ENCODE data around the gene E2F2.
"Not testable (repeated sequence)": the region's sequence is repeated elsewhere in the genome, so short reads cannot be mapped to it uniquely, and the experiment has no call there.

Gene E2F2

DNA sequence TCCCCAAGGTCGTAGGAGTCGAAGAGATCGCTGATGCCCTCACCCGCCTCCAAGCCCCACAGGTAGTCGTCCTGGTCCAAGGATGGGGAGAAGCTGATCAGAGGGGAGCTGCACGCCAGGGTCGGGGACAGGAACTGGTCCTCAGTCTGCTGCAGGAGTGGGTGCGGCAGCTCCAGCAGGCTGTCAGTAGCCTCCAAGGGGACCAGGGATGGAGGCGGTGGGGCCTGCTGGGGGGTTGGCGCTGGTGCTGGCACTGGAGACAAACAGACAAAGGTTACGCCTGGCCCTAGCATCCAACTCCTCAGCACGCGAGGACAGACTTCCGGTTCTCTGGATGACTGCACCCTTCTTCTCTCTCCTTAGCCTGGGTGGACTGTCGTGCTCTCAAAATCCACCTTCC is 21.1 kb downstream of the E2F2 start:
- H3K27ac ChIP-seq: no peak overlapping the region
- TF ChIP-seq, protein P1, sequence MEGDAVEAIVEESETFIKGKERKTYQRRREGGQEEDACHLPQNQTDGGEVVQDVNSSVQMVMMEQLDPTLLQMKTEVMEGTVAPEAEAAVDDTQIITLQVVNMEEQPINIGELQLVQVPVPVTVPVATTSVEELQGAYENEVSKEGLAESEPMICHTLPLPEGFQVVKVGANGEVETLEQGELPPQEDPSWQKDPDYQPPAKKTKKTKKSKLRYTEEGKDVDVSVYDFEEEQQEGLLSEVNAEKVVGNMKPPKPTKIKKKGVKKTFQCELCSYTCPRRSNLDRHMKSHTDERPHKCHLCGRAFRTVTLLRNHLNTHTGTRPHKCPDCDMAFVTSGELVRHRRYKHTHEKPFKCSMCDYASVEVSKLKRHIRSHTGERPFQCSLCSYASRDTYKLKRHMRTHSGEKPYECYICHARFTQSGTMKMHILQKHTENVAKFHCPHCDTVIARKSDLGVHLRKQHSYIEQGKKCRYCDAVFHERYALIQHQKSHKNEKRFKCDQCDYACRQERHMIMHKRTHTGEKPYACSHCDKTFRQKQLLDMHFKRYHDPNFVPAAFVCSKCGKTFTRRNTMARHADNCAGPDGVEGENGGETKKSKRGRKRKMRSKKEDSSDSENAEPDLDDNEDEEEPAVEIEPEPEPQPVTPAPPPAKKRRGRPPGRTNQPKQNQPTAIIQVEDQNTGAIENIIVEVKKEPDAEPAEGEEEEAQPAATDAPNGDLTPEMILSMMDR (conservative IDR thresholded peaks at IDR 0.05): no peak
- TF ChIP-seq ZFX (IDR thresholded peaks at IDR 0.05): no peak

DNA sequence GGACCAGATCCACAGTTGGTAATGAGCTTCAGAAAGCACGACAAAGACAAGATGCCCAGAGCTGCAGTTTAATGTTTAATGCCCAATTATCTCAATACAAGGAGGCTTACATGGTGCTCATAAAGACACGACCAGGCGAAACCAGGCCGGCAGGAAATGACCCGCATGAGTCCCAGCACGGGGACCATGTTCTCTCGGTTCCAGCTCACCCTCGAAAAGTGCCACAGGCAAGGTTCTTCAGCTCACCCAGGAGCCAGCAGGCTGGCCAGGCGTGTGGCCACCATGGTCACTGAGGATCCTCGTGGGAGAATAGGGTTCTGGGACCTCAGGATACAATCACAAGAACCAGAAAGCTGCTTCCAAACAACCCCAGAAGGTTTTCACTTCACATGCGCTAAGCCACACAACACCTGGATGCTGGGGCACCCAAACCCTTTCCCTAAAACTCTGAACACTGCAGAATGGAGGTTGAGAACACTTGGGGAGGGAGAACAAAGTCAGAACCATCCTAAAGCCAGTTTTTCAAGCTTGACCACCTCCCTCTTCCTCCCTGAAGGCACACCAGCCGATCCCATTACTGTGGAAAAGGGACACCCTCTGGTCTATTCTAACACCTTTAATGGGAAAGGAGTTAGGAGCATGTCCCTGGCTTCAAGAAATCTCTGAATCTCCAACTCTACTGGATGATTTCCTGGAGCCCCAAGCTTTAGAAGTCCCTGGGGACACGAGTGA is 24.5 kb downstream of the E2F2 start:
- H3K27ac ChIP-seq: no peak overlapping the region

DNA sequence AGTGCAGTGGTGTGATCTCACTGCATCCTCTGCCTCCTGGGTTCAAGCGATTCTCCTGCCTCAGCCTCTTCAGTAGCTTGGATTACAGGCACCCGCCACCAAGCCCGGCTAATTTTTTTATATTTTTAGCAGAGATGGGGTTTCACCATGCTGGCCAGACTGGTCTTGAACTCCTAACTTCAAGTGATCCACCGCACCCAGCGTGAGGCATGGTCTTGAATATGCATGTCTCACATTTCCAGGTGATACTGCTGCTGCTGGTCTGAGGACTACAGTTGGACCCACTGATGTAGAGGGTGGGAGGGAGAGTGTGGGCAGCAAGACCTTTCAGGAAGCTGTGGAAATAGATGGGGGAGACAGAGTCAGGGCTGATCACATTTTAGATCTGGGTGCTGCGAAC is 25.2 kb downstream of the E2F2 start:
- H3K27ac ChIP-seq: no peak overlapping the region
- no peak for TF ChIP-seq ZFX (IDR thresholded peaks at IDR 0.05)
- TF ChIP-seq, protein P1 (conservative IDR thresholded peaks at IDR 0.05): no peak

More for the DNA sequence above, 24.5 kb downstream of the E2F2 start:
- TF ChIP-seq, protein P1 (conservative IDR thresholded peaks at IDR 0.05): no peak
- no peak for TF ChIP-seq ZFX (IDR thresholded peaks at IDR 0.05)

DNA sequence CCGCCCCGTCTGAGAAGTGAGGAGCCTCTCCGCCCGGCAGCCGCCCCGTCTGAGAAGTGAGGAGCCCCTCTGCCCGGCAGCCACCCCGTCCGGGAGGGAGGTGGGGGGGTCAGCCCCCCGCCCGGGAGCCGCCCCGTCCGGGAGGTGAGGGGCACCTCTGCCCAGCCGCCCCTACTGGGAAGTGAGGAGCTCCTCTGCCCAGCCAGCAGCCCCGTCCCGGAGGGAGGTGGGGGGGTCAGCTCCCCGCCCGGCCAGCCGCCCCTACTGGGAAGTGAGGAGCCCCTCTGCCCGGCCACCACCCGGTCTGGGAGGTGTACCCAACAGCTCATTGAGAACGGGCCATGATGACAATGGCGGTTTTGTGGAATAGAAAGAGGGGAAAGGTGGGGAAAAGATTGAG is 26.9 kb downstream of the E2F2 start:
- H3K27ac ChIP-seq: not testable (repeated sequence)

DNA sequence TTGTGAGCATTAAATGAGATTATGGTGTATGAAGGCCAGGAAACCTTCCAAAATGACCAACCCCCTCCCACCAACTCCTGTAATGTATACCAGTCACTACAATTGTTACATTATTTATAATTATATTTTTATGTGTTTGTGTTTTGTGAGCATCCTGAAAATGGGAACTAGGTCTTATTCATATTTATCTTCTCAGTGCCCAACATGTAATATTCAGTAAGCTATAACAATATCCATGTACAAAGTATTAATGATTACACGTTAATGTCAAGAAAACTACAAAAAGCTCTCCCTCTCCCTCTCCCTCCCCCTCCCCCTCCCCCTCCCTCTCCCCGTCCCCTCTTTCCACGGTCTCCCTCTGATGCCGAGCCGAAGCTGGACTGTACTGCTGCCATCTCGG is 28.1 kb downstream of the E2F2 start:
- no peak overlapping the region for H3K27ac ChIP-seq
- no peak for TF ChIP-seq ZFX (IDR thresholded peaks at IDR 0.05)
- TF ChIP-seq, protein P1 (conservative IDR thresholded peaks at IDR 0.05): no peak

DNA sequence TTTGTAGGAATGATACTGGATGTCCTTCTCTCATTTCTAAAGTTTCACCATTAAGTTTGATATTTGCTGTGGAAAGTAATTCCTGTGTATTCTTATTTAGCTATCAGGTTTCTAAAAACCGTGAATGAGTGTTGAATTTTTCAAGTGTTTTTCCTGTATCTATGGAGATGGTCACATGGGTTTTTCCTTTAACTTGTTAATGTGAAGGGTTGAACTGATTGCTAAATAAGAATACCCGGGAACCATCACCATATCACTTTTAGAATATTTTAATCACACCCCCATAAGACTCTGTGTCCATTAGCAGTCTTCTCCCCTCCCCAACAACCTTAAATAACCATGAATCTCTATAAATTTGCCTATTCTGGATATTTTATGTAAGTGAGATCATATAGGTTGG is 30.6 kb downstream of the E2F2 start:
- TF ChIP-seq ZFX (IDR thresholded peaks at IDR 0.05): no peak
- TF ChIP-seq, protein P1 (conservative IDR thresholded peaks at IDR 0.05): no peak
- H3K27ac ChIP-seq: no peak overlapping the region

DNA sequence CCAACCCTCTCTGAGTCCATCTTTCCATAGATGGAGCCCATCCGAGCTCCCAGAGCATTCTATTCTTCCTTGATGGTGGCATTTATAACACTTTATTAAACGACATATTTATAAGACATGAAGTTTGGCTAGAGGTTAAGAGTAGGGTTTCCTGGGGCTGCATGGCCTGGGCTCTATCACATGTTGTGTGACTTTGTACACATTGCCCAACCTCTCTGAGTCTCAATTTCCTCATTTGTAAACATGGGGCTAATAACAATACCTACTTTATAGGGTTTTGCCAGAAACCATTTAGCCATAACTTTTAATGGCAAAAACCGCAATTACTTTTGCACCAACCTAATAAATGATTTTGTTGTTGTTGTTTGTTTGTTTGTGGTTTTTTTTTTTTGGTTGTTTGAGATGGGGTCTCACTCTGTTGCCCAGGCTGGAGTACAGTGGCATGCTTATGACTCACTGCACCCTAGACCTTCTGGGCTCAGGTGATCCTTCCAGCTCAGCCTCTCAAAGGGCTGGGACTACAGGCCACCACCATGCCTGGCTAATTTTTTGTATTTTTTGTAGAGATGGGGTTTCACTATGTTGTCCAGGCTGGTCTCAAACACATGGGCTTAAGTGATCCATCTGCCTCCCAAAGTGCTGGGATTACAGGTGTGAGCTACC is 33.1 kb downstream of the E2F2 start:
- TF ChIP-seq ZFX (IDR thresholded peaks at IDR 0.05): no peak
- TF ChIP-seq, protein P1 (conservative IDR thresholded peaks at IDR 0.05): no peak
- H3K27ac ChIP-seq: no peak overlapping the region
